Measurements from ENCODE around the gene CRKL. TPM values are rescaled to one million over a fixed set of nuclear protein-coding genes. Genes with fewer than 3 reads are reported as not detected.

The CRKL gene
- polyA plus RNA-seq, 3 donors, result 26.0 to 37.5 (median 29.4) TPM

DNA sequence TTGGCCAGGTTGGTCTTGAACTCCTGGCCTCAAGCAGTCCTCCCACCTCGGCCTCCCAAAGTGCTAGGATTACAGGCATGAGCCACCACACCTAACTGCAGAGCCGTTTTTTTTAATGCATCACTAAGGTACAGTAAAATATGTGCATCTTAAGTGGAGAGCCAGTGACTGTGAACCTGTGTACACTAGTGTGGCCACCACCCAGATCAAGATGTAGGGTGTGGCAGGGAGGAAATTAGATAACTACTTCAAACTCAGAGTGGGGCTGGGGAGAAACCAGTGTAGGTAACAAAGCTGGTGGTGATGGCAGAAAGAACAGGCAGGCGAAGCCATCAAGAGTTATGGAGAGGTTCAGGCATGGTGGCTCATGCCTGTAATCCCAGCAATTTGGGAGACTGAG lies 44.0 kb upstream of the CRKL start:
- Mint-ChIP-seq H3K4me3 (no peak overlapping the region), H3K27me3 (ENCODE audit: low read depth in 3 of 3) (no peaks in the 10 kb centered on the region), H3K27ac (peak overlapping the region in 2 of 7 donors; percentile 65 to 80), H3K9me3 (no peaks in the 10 kb centered on the region), H3K36me3 (peaks cover 57 to 93% of the 10 kb centered on the region in 2 donors), H3K4me1 (peaks cover 3% of the 10 kb centered on the region)
- no peak overlapping the region for H3K4me2 ChIP-seq (replicated peaks; ENCODE audit: extremely low read depth, low read length, poor library complexity, severe bottlenecking)
- no peak for DNase-seq
- peaks cover 4% of the 10 kb centered on the region for H3K79me2 ChIP-seq (ENCODE audit: insufficient read depth, low read length)
- peaks cover 3 to 4% of the 10 kb centered on the region in 2 donors for H3K4me1 ChIP-seq (ENCODE audit: control insufficient read depth in 1 of 2, insufficient read depth in 2 of 2, low read length in 2 of 2)
- no peaks in the 10 kb centered on the region for H3K9me3 ChIP-seq (replicated peaks in 1 of 2; ENCODE audit: control insufficient read depth in 1 of 2, insufficient read depth in 1 of 2, low read length in 2 of 2)
- no peaks in the 10 kb centered on the region for H3K27me3 ChIP-seq (ENCODE audit: control insufficient read depth in 2 of 2, insufficient read depth in 2 of 2, low read length in 2 of 2)
- H4K20me1 ChIP-seq (ENCODE audit: insufficient read depth, low read length), result peaks cover 5% of the 10 kb centered on the region
- TF ChIP-seq, protein P1, sequence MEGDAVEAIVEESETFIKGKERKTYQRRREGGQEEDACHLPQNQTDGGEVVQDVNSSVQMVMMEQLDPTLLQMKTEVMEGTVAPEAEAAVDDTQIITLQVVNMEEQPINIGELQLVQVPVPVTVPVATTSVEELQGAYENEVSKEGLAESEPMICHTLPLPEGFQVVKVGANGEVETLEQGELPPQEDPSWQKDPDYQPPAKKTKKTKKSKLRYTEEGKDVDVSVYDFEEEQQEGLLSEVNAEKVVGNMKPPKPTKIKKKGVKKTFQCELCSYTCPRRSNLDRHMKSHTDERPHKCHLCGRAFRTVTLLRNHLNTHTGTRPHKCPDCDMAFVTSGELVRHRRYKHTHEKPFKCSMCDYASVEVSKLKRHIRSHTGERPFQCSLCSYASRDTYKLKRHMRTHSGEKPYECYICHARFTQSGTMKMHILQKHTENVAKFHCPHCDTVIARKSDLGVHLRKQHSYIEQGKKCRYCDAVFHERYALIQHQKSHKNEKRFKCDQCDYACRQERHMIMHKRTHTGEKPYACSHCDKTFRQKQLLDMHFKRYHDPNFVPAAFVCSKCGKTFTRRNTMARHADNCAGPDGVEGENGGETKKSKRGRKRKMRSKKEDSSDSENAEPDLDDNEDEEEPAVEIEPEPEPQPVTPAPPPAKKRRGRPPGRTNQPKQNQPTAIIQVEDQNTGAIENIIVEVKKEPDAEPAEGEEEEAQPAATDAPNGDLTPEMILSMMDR (IDR thresholded peaks at IDR 0.05), result no peak
- no CpG with 5 or more reads among the region's 3 CpGs for WGBS (ENCODE audit: insufficient coverage)
- no peak overlapping the region for H3K9ac ChIP-seq (ENCODE audit: insufficient read depth, low read length, poor library complexity, severe bottlenecking)
- intact Hi-C loops (cut with micrococcal nuclease), result no loop called here
- no peak overlapping the region for H3K4me3 ChIP-seq (replicated peaks in 1 of 3; ENCODE audit: low read depth in 2 of 3, low read length in 3 of 3)
- peaks cover 50 to 81% of the 10 kb centered on the region in 2 donors for H3K36me3 ChIP-seq (replicated peaks in 1 of 2; ENCODE audit: control insufficient read depth in 1 of 2, insufficient read depth in 2 of 2, low read length in 2 of 2)
- no peak overlapping the region for H3K27ac ChIP-seq (ENCODE audit: low read depth in 1 of 2, low read length in 2 of 2)
- H2AFZ ChIP-seq (ENCODE audit: insufficient read depth, low read depth, low read length, poor library complexity, severe bottlenecking), result no peak overlapping the region

DNA sequence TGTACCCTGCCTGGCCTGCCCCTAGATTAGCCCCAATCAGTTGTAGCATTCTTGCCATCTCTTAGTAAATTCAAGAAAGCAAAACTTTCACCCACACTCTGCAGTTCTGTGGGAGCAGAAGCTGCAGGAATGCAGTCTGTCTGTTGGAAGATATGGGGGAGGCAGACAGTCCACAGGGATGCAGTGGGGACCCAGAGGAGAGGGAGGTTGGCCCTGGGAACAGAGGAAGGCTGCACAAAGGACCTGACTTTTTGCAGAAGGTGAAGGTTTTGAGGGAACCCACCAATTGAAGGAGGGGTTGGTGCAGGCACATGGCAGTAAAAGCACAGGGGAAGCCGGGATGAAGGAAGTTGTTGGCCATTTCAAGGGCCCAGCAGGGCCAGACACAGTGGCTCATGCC lies 41.9 kb upstream of the CRKL start:
- Mint-ChIP-seq H3K27ac (peak overlapping the region in 3 of 7 donors; percentile 4 to 37 (median 7)), H3K9me3 (no peaks in the 10 kb centered on the region), H3K4me3 (no peak overlapping the region), H3K36me3 (peaks cover 50 to 94% of the 10 kb centered on the region in 2 donors), H3K27me3 (ENCODE audit: low read depth in 3 of 3) (peaks cover 0 to 2% (median 0%) of the 10 kb centered on the region in 3 donors), H3K4me1 (no peaks in the 10 kb centered on the region)
- no CpG with 5 or more reads among the region's 1 CpG for WGBS (ENCODE audit: insufficient coverage)
- no peaks in the 10 kb centered on the region for H3K9me3 ChIP-seq (replicated peaks in 1 of 2; ENCODE audit: control insufficient read depth in 1 of 2, insufficient read depth in 1 of 2, low read length in 2 of 2)
- H4K20me1 ChIP-seq (ENCODE audit: insufficient read depth, low read length), result no peaks in the 10 kb centered on the region
- H3K79me2 ChIP-seq (ENCODE audit: insufficient read depth, low read length), result no peaks in the 10 kb centered on the region
- no peak for DNase-seq
- H3K4me3 ChIP-seq (replicated peaks in 1 of 3; ENCODE audit: low read depth in 2 of 3, low read length in 3 of 3), result no peak overlapping the region
- TF ChIP-seq, protein P1 (IDR thresholded peaks at IDR 0.05), result no peak
- H3K27ac ChIP-seq (ENCODE audit: low read depth in 1 of 2, low read length in 2 of 2), result no peak overlapping the region
- intact Hi-C loops (cut with micrococcal nuclease), result no loop called here
- no peak overlapping the region for H3K4me2 ChIP-seq (replicated peaks; ENCODE audit: extremely low read depth, low read length, poor library complexity, severe bottlenecking)
- H3K36me3 ChIP-seq (replicated peaks in 1 of 2; ENCODE audit: control insufficient read depth in 1 of 2, insufficient read depth in 2 of 2, low read length in 2 of 2), result peaks cover 50 to 78% of the 10 kb centered on the region in 2 donors
- H3K4me1 ChIP-seq (ENCODE audit: control insufficient read depth in 1 of 2, insufficient read depth in 2 of 2, low read length in 2 of 2), result no peaks in the 10 kb centered on the region
- no peak overlapping the region for H2AFZ ChIP-seq (ENCODE audit: insufficient read depth, low read depth, low read length, poor library complexity, severe bottlenecking)
- no peak overlapping the region for H3K9ac ChIP-seq (ENCODE audit: insufficient read depth, low read length, poor library complexity, severe bottlenecking)
- H3K27me3 ChIP-seq (ENCODE audit: control insufficient read depth in 2 of 2, insufficient read depth in 2 of 2, low read length in 2 of 2), result no peaks in the 10 kb centered on the region

All from CD14-positive monocyte (primary cell).